ENCODE results near the gene STARD13. TPM values are rescaled to one million over a fixed set of nuclear protein-coding genes. Genes with fewer than 3 reads are reported as not detected.

STARD13 gene
- total RNA-seq, 1 experiment from 2014 or later, result 11.3 TPM

DNA sequence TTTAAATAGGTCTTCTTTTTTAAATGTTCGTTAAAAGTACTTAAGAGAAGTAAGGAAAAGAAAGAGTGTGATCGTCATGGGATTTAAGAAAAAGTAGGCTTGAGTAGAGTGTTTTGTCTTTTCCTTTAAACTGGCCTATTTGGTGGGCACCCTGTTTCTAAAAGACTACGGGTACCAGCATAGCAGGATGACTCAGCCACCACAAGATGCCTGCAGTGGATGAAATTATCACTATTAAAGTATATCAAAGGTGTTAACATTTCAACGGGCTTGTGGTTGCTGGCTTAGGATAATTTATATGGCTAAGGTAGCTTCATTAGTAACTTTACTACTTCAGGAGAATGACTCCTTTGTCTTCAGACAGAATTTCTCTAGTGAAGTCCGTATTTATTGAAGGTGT, 112.6 kb downstream of the STARD13 start:
- no peak for TF ChIP-seq CTCF (IDR thresholded peaks at IDR 0.05; ENCODE audit: unreplicated experiment)
- Mint-ChIP-seq H3K9me3 (ENCODE audit: low read depth, unreplicated experiment) (no peaks in the 10 kb centered on the region), H3K27me3 (ENCODE audit: unreplicated experiment) (no peaks in the 10 kb centered on the region), H3K36me3 (ENCODE audit: insufficient read depth, unreplicated experiment) (no peaks in the 10 kb centered on the region), H3K4me1 (ENCODE audit: low read depth, unreplicated experiment) (no peaks in the 10 kb centered on the region), H3K4me3 (ENCODE audit: low read depth, unreplicated experiment) (no peak overlapping the region), H3K27ac (ENCODE audit: unreplicated experiment) (no peak overlapping the region)
- BruUV-seq (replicated peaks), result no TSS peak
- intact Hi-C loops (cut with micrococcal nuclease; ENCODE audit: unreplicated experiment), result no loop called here
- CTCF ChIA-PET, result interaction anchor here (0.6 kb wide), 1 partner anchor 647 kb away, joined by 6 read pairs; no protein-coding TSS in a partner anchor
- DNase-seq, result no peak

GRCh38 chr13:33172400-33172799, 113.2 kb downstream of the STARD13 start:
- TF ChIP-seq CTCF (IDR thresholded peaks at IDR 0.05; ENCODE audit: unreplicated experiment), result no peak
- CTCF ChIA-PET, result interaction anchor here (0.6 kb wide), 1 partner anchor 646 kb away, joined by 6 read pairs; no protein-coding TSS in a partner anchor
- Mint-ChIP-seq H3K4me3 (ENCODE audit: low read depth, unreplicated experiment) (no peak overlapping the region), H3K27me3 (ENCODE audit: unreplicated experiment) (no peaks in the 10 kb centered on the region), H3K9me3 (ENCODE audit: low read depth, unreplicated experiment) (no peaks in the 10 kb centered on the region), H3K4me1 (ENCODE audit: low read depth, unreplicated experiment) (no peaks in the 10 kb centered on the region), H3K36me3 (ENCODE audit: insufficient read depth, unreplicated experiment) (no peaks in the 10 kb centered on the region), H3K27ac (ENCODE audit: unreplicated experiment) (no peak overlapping the region)
- intact Hi-C loops (cut with micrococcal nuclease; ENCODE audit: unreplicated experiment), result no loop called here
- no TSS peak for BruUV-seq (replicated peaks)
- DNase-seq, result no peak

GRCh38 chr13:33169273-33169980, 116.1 kb downstream of the STARD13 start:
- CTCF ChIA-PET, result no interaction called here
- no peaks in the 10 kb centered on the region for H3K36me3 Mint-ChIP-seq (ENCODE audit: insufficient read depth, unreplicated experiment)
- no peak for TF ChIP-seq CTCF (IDR thresholded peaks at IDR 0.05; ENCODE audit: unreplicated experiment)
- no peaks in the 10 kb centered on the region for H3K27me3 Mint-ChIP-seq (ENCODE audit: unreplicated experiment)
- no peak overlapping the region for H3K27ac Mint-ChIP-seq (ENCODE audit: unreplicated experiment)
- no peaks in the 10 kb centered on the region for H3K4me1 Mint-ChIP-seq (ENCODE audit: low read depth, unreplicated experiment)
- no peaks in the 10 kb centered on the region for H3K9me3 Mint-ChIP-seq (ENCODE audit: low read depth, unreplicated experiment)
- DNase-seq, result no peak
- no peak overlapping the region for H3K4me3 Mint-ChIP-seq (ENCODE audit: low read depth, unreplicated experiment)
- intact Hi-C loops (cut with micrococcal nuclease; ENCODE audit: unreplicated experiment), result no loop called here
- BruUV-seq (replicated peaks), result no TSS peak

DNA sequence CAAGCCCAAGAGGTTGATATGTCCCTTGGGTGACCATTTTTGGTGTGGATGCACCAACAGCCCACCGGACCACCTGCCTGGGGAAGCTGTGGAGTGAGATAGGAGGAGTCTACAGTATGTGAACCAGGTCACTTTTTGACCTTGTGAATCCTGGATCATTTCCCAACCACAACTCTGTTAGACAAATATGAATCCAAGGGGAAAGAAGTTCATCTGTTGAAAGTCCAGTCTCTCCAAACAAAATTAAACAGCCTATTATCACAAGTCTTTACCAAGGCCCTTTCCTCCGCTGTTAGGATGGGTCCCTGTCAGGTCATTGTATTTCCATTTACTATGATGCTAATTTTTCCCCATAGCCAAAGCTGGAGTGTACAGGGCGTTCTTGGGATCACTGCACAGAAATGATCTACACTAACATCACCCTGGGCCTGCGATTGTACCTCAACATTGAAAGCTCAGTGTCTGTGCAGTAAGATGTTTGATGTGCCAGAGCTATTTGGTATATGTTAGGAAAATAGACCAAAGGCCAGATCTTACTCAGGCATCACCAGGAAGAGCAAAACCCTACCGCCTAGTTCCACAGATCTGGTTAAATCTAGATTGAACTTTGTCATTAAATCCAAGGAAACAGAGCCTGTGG, 117.1 kb downstream of the STARD13 start:
- Mint-ChIP-seq H3K9me3 (ENCODE audit: low read depth, unreplicated experiment) (no peaks in the 10 kb centered on the region), H3K27ac (ENCODE audit: unreplicated experiment) (no peak overlapping the region), H3K27me3 (ENCODE audit: unreplicated experiment) (no peaks in the 10 kb centered on the region), H3K4me1 (ENCODE audit: low read depth, unreplicated experiment) (no peaks in the 10 kb centered on the region), H3K36me3 (ENCODE audit: insufficient read depth, unreplicated experiment) (no peaks in the 10 kb centered on the region), H3K4me3 (ENCODE audit: low read depth, unreplicated experiment) (no peak overlapping the region)
- BruUV-seq (replicated peaks), result no TSS peak
- DNase-seq, result no peak
- intact Hi-C loops (cut with micrococcal nuclease; ENCODE audit: unreplicated experiment), result no loop called here
- CTCF ChIA-PET, result no interaction called here
- TF ChIP-seq CTCF (IDR thresholded peaks at IDR 0.05; ENCODE audit: unreplicated experiment), result no peak

Measured in Calu3 (cell line).